SK-N-MC (cell line): Measurements from ENCODE around the gene EDEM1.

ENCODE experiments used
- DNase-seq: peaks from one replicate; pipeline ENCODE4 v3.0.0-alpha.2; 2011; ENCODE audit warnings: low read depth, low spot score
- H3K27ac ChIP-seq: fragments of 200-600 bp; sonication (generic); 2 replicates; pipeline ENCODE4 v1.5.1; 2016; ENCODE audit warnings: mixed run types
- H3K36me3 ChIP-seq: fragments of 200-600 bp; sonication (generic); 2 replicates; pipeline ENCODE4 v1.6.1; 2017; ENCODE audit warnings: antibody characterized with exemption, low read length, mixed read lengths; ENCODE audit not compliant: insufficient read depth
- H3K4me3 ChIP-seq: fragments of 200-600 bp; sonication (generic); 2 replicates; pipeline ENCODE4 v1.5.1; 2016
- H3K9ac ChIP-seq: fragments of 200-600 bp; sonication (generic); 2 replicates; pipeline ENCODE4 v1.8.0; 2017; ENCODE audit warnings: mixed run types, mixed read lengths; ENCODE audit not compliant: insufficient read length
- H3K9me3 ChIP-seq: fragments of 200-600 bp; sonication (generic); 2 replicates; pipeline ENCODE4 v1.6.1; 2017; ENCODE audit warnings: low read depth, mild to moderate bottlenecking, antibody characterized with exemption, low read length, moderate library complexity, mixed read lengths
- EZH2 ChIP-seq: fragments of 200-600 bp; sonication (generic); IDR thresholded peaks from one replicate; pipeline ENCODE4 v1.6.1; 2017; ENCODE audit warnings: antibody characterized with exemption
- FOXP2 ChIP-seq: optimal IDR thresholded peaks from 2 replicates; pipeline ENCODE3; 2011; ENCODE audit warnings: mild to moderate bottlenecking, moderate library complexity; ENCODE audit not compliant: insufficient read depth; ENCODE audit errors: extremely low read length, control extremely low read depth
- POLR2AphosphoS5 ChIP-seq: IDR thresholded peaks from 2 replicates; pipeline ENCODE4 v1.6.1; 2012; ENCODE audit warnings: mild to moderate bottlenecking, low read depth, low read length, borderline replicate concordance

The EDEM1 gene

GRCh38 chr3:5192571-5193365 is 5.3 kb downstream of the EDEM1 start:
- no peak overlapping the region for H3K27ac ChIP-seq
- no peak for DNase-seq
- no peak overlapping the region for H3K4me3 ChIP-seq
- TF ChIP-seq FOXP2, result no peak
- no peak for TF ChIP-seq EZH2
- TF ChIP-seq POLR2AphosphoS5, result no peak
- H3K9ac ChIP-seq, result no peak overlapping the region
- no peaks in the 10 kb centered on the region for H3K9me3 ChIP-seq
- no peaks in the 10 kb centered on the region for H3K36me3 ChIP-seq

GRCh38 chr3:5194341-5194740 is 6.8 kb downstream of the EDEM1 start:
- peaks cover 5% of the 10 kb centered on the region; the same call in 1 of the 2 replicates for H3K36me3 ChIP-seq

GRCh38 chr3:5194801-5195509 is 7.4 kb downstream of the EDEM1 start:
- Histone ChIP-seq H3K4me3 (no peak overlapping the region), H3K9ac (no peak overlapping the region), H3K36me3 (peaks cover 8% of the 10 kb centered on the region; the same call in 1 of the 2 replicates), H3K9me3 (no peaks in the 10 kb centered on the region), H3K27ac (no peak overlapping the region)
- no peak for TF ChIP-seq FOXP2
- DNase-seq, result no peak

More at GRCh38 chr3:5194341-5194740, 6.8 kb downstream of the EDEM1 start:
- Histone ChIP-seq H3K27ac (no peak overlapping the region), H3K4me3 (no peak overlapping the region), H3K9me3 (no peaks in the 10 kb centered on the region), H3K9ac (no peak overlapping the region)
- DNase-seq, result no peak
- TF ChIP-seq FOXP2 (no peak), EZH2 (no peak), POLR2AphosphoS5 (no peak)

- Histone ChIP-seq H3K9me3 (no peaks in the 10 kb centered on the region), H3K36me3 (peaks cover 8% of the 10 kb centered on the region; the same call in 1 of the 2 replicates), H3K4me3 (no peak overlapping the region), H3K27ac (no peak overlapping the region), H3K9ac (no peak overlapping the region)
- TF ChIP-seq POLR2AphosphoS5 (no peak), FOXP2 (no peak), EZH2 (no peak)
- no peak for DNase-seq
Observed at GRCh38 chr3:5195605-5196004, 8.1 kb downstream of the EDEM1 start.

- Histone ChIP-seq H3K36me3 (peaks cover 8% of the 10 kb centered on the region; the same call in 1 of the 2 replicates), H3K27ac (peak overlapping the region; percentile 81), H3K9ac (peak overlapping the region; percentile 46), H3K4me3 (no peak overlapping the region), H3K9me3 (no peaks in the 10 kb centered on the region)
- no peak for TF ChIP-seq FOXP2
- TF ChIP-seq EZH2, result no peak
- no peak for TF ChIP-seq POLR2AphosphoS5
- DNase-seq, result no peak
Observed at GRCh38 chr3:5197022-5197421, 9.5 kb downstream of the EDEM1 start.

- peak overlapping the region; percentile 46 for H3K9ac ChIP-seq
- H3K36me3 ChIP-seq, result peaks cover 8% of the 10 kb centered on the region; the same call in 1 of the 2 replicates
- H3K4me3 ChIP-seq, result no peak overlapping the region
- TF ChIP-seq EZH2, result no peak
- no peak for TF ChIP-seq FOXP2
- TF ChIP-seq POLR2AphosphoS5, result no peak
- no peaks in the 10 kb centered on the region for H3K9me3 ChIP-seq
- DNase-seq, result no peak
- peak overlapping the region; percentile 81 for H3K27ac ChIP-seq
Observed at GRCh38 chr3:5197470-5198312, 10.2 kb downstream of the EDEM1 start.

GRCh38 chr3:5198313-5198677 is 10.8 kb downstream of the EDEM1 start:
- DNase-seq, result no peak
- no peaks in the 10 kb centered on the region for H3K9me3 ChIP-seq
- H3K4me3 ChIP-seq, result no peak overlapping the region
- H3K9ac ChIP-seq, result no peak overlapping the region
- no peak overlapping the region; the same call in 1 of the 2 replicates for H3K27ac ChIP-seq
- H3K36me3 ChIP-seq, result peaks cover 14% of the 10 kb centered on the region; the same call in 1 of the 2 replicates
- TF ChIP-seq POLR2AphosphoS5 (no peak), EZH2 (no peak), FOXP2 (no peak)
